GM12878 (cell line): ENCODE results near the gene CEACAM21. TPM values are rescaled to one million over a fixed set of nuclear protein-coding genes. Genes with fewer than 3 reads are reported as not detected.

ENCODE experiments used
- ATAC-seq: fragments of 200-7000 bp; cut with Tn5 transposase; 3 replicates; pipeline ENCODE4 v1.9.1; 2020; ENCODE audit warnings: mild to moderate bottlenecking, moderate library complexity
- BruUV-seq: library from RNA; stranded (reverse); fragments of 400-500 nt; replicated peaks from 2 replicates; lab custom pipeline; 2021; lab: Mats Ljungman, UMichigan
- CTCF ChIA-PET: fragments of 300-600 bp; sonication (Branson Sonifier 250); formaldehyde crosslinking; extraction: SDS; loops from one replicate; lab custom pipeline; 2021; ENCODE audit warnings: inconsistent platforms; lab: Yijun Ruan, JAX
- POLR2A ChIA-PET: fragments of 350-600 bp; formaldehyde crosslinking; extraction: SDS; loops from one replicate; lab custom pipeline; 2021; ENCODE audit warnings: inconsistent platforms; lab: Charles Lee
- RAD21 ChIA-PET: fragments of 300-600 bp; sonication (Branson Sonifier 250); formaldehyde crosslinking; loops from one replicate; lab custom pipeline; 2023; ENCODE audit warnings: antibody characterized with exemption; ENCODE audit not compliant: unreplicated experiment; lab: Charles Lee
- SMC1A ChIA-PET: fragments of 300-600 bp; sonication (Branson Sonifier 250); formaldehyde crosslinking; loops from one replicate; lab custom pipeline; 2023; ENCODE audit not compliant: unreplicated experiment, uncharacterized antibody; lab: Charles Lee
- DNase-seq: peaks from one replicate; pipeline ENCODE4 v3.0.0-alpha.2; 2011; ENCODE audit warnings: low read depth, low spot score
- FAIRE-seq: peaks from 3 replicates; lab custom pipeline; 2011; peaks lifted over from hg19 to GRCh38; lab: Jason Lieb, UNC
- H2AFZ ChIP-seq: 2 replicates; pipeline ENCODE4 v1.6.0; 2011; ENCODE audit warnings: low read depth, low read length, control low read depth; ENCODE audit not compliant: control insufficient read depth
- H3K27ac ChIP-seq: 2 replicates; pipeline ENCODE4 v1.5.1; 2011; ENCODE audit warnings: control low read depth; ENCODE audit not compliant: control insufficient read depth, insufficient read depth
- H3K27me3 ChIP-seq, 2 experiments: replicated peaks in 1 of 2; 2 replicates each; pipeline versions ENCODE4 v1.6.0 to v1.6.1; 2011; ENCODE audit warnings: low read length in 1 of 2; ENCODE audit not compliant: control insufficient read depth in 2 of 2, insufficient read depth in 2 of 2
- H3K36me3 ChIP-seq, 2 experiments: 2 replicates each; pipeline ENCODE4 v1.5.1; 2011; ENCODE audit warnings: low read length in 1 of 2; ENCODE audit not compliant: control insufficient read depth in 2 of 2, insufficient read depth in 2 of 2
- H3K4me1 ChIP-seq: 2 replicates; pipeline ENCODE4 v1.6.1; 2011; ENCODE audit warnings: mild to moderate bottlenecking, low read length, moderate library complexity, mixed read lengths; ENCODE audit not compliant: control insufficient read depth, insufficient read depth
- H3K4me2 ChIP-seq: 2 replicates; pipeline ENCODE4 v1.6.0; 2011; ENCODE audit warnings: control low read depth; ENCODE audit not compliant: control insufficient read depth, insufficient read depth
- H3K4me3 ChIP-seq: fragments of 200-600 bp; sonication (generic); 2 replicates; pipeline ENCODE4 v1.5.1; 2016
- H3K79me2 ChIP-seq: 2 replicates; pipeline ENCODE4 v1.6.0; 2011; ENCODE audit warnings: low read length; ENCODE audit not compliant: control insufficient read depth, insufficient read depth
- H3K9ac ChIP-seq: 2 replicates; pipeline ENCODE4 v1.8.0; 2011; ENCODE audit warnings: low read length, control low read depth, mixed read lengths; ENCODE audit not compliant: control insufficient read depth, insufficient read depth
- H3K9me3 ChIP-seq: replicated peaks from 3 replicates; pipeline ENCODE4 v1.5.1; 2011; ENCODE audit warnings: mild to moderate bottlenecking, low read length; ENCODE audit not compliant: control insufficient read depth, insufficient read depth
- H4K20me1 ChIP-seq: 2 replicates; pipeline ENCODE4 v1.6.0; 2011; ENCODE audit not compliant: control insufficient read depth, insufficient read depth
- CHD2 ChIP-seq: IDR thresholded peaks from 2 replicates; pipeline ENCODE4 v1.6.1; 2011; ENCODE audit warnings: low read depth, low read length, improper control_type of control experiment, borderline replicate concordance
- EP300 ChIP-seq, 2 experiments: fragments of 150-350 bp in 1 of 2; IDR thresholded peaks; 2 replicates each; pipeline ENCODE4 v1.6.1; 2011 to 2012; ENCODE audit warnings: low read depth in 2 of 2, low read length in 2 of 2, borderline replicate concordance in 1 of 2, improper control_type of control experiment in 1 of 2, inconsistent platforms in 1 of 2; ENCODE audit not compliant: control insufficient read depth in 1 of 2
- EZH2 ChIP-seq: IDR thresholded peaks from 2 replicates; pipeline ENCODE4 v1.6.1; 2012; ENCODE audit warnings: low read depth, mild to moderate bottlenecking, control low read depth, inconsistent platforms, low read length, borderline replicate concordance; ENCODE audit not compliant: control insufficient read depth
- KLF5 ChIP-seq: fragments of 450-650 bp; IDR thresholded peaks from 2 replicates; pipeline ENCODE4 v1.6.1; 2014; ENCODE audit warnings: mild to moderate bottlenecking; ENCODE audit not compliant: partially characterized antibody
- LARP7 ChIP-seq: fragments of 450-650 bp; IDR thresholded peaks from 2 replicates; pipeline ENCODE4 v1.6.1; 2017; ENCODE audit warnings: mild to moderate bottlenecking
- RBBP5 ChIP-seq: fragments of 200-600 bp; sonication (generic); conservative IDR thresholded peaks from 2 replicates; pipeline ENCODE4 v1.6.1; 2016
- SMAD1 ChIP-seq: fragments of 450-650 bp; IDR thresholded peaks from 2 replicates; pipeline ENCODE4 v1.6.1; 2018; ENCODE audit warnings: mild to moderate bottlenecking, low read depth; ENCODE audit not compliant: partially characterized antibody
- YY1 ChIP-seq: IDR thresholded peaks from 2 replicates; pipeline ENCODE4 v1.6.1; 2011; ENCODE audit warnings: low read depth, mild to moderate bottlenecking, low read length
- ZBTB40 ChIP-seq: fragments of 450-650 bp; IDR thresholded peaks from 2 replicates; pipeline ENCODE4 v1.6.1; 2016; ENCODE audit warnings: mild to moderate bottlenecking, moderate library complexity, borderline replicate concordance
- ZNF217 ChIP-seq: fragments of 450-650 bp; IDR thresholded peaks from 2 replicates; pipeline ENCODE4 v1.6.1; 2017; ENCODE audit warnings: antibody characterized with exemption, mild to moderate bottlenecking
- WGBS: methylation state at CpG from one replicate; pipeline ENCODE4 v1.1.6; 2016; ENCODE audit warnings: low lambda C conversion rate; ENCODE audit not compliant: insufficient replicate concordance, insufficient coverage; ENCODE audit errors: missing lambda C conversion rate; 5-methylcytosine and 5-hydroxymethylcytosine counted together
- in situ Hi-C: fragments of 300-500 bp; cut with MboI; formaldehyde crosslinking; loops from 9 replicates; pipeline ENCODE4 v1.14.3; 2018; ENCODE audit warnings: mixed read lengths
- intact Hi-C: fragments of 100-400 bp; cut with micrococcal nuclease; formaldehyde crosslinking; loops from one replicate; pipeline ENCODE4 v1.14.2; 2022; ENCODE audit not compliant: unreplicated experiment
- polyA plus RNA-seq, 11 experiments: library from polyadenylated mRNA; depleted of rRNA in 4 of 11; unstranded in 6 of 11; stranded (reverse) in 5 of 11; fragments of >200 nt; fragmentation: Nextera tagmentation in 4 of 11; fragmentation: Illumina TruSeq in 1 of 11; extraction: Ambion mirVana in 4 of 11; extraction: Trizol in 1 of 11; gene quantifications; 1 replicate in 1 of 11; 2 replicates in 10 of 11; pipeline versions ENCODE4 v1.2.1 to v1.2.3, GENCODE V29; 2011 to 2016; ENCODE audit warnings: inconsistent platforms in 2 of 11, missing spikeins in 2 of 11, low read depth in 1 of 11
- total RNA-seq, 4 experiments: library from RNA; depleted of rRNA in 3 of 4; stranded (reverse); fragments of >200 nt in 3 of 4; fragmentation: Illumina TruSeq in 1 of 4; extraction: Trizol in 1 of 4; gene quantifications; 2 replicates each; pipeline versions ENCODE4 v1.2.1 to v1.2.3, GENCODE V29; 2013 to 2021
- TF ChIP-seq, protein P1 (sequence below): fragments of 450-650 bp; IDR thresholded peaks from 2 replicates; pipeline ENCODE4 v1.6.1; 2017; ENCODE audit warnings: antibody characterized with exemption, mild to moderate bottlenecking, moderate library complexity

Gene CEACAM21
- total and polyA plus RNA-seq, 10 of the 15 experiments (the other 5 are each of a cell fraction or from before 2014, with no cell fraction given), result 0.87 to 13.6 (median 8.1) TPM

DNA sequence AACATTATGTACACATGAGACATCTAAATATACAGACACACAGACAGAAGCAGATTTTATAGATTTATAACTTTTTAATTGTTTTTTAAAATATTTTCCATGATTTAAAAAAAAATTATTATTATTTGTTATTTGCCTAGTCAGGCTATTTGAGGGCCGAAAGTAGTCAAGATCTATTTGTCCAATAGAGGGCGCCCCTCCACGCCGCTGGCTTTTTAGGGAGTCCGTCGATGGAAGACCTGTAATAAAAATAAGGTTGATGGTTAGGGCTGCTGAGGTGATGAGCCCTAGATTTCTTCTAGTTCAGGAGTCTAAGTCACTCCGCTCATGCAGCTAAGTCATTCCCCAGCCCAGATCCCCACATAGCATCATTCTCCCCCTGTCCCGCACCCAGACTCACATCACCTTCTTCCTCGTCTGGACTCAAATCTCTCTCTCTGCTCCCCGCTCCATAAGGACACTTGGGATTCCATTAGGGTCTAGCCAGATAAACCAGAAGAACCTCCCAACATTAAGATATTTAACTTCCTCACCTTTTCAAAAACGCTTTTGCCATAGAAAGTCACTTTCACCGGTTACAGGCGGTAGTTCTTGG, 33.9 kb upstream of the CEACAM21 start (continued):
- TF ChIP-seq, protein P1, sequence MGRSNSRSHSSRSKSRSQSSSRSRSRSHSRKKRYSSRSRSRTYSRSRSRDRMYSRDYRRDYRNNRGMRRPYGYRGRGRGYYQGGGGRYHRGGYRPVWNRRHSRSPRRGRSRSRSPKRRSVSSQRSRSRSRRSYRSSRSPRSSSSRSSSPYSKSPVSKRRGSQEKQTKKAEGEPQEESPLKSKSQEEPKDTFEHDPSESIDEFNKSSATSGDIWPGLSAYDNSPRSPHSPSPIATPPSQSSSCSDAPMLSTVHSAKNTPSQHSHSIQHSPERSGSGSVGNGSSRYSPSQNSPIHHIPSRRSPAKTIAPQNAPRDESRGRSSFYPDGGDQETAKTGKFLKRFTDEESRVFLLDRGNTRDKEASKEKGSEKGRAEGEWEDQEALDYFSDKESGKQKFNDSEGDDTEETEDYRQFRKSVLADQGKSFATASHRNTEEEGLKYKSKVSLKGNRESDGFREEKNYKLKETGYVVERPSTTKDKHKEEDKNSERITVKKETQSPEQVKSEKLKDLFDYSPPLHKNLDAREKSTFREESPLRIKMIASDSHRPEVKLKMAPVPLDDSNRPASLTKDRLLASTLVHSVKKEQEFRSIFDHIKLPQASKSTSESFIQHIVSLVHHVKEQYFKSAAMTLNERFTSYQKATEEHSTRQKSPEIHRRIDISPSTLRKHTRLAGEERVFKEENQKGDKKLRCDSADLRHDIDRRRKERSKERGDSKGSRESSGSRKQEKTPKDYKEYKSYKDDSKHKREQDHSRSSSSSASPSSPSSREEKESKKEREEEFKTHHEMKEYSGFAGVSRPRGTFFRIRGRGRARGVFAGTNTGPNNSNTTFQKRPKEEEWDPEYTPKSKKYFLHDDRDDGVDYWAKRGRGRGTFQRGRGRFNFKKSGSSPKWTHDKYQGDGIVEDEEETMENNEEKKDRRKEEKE, result no peak
- no peak for TF ChIP-seq EZH2
- TF ChIP-seq KLF5, result no peak
- TF ChIP-seq LARP7, result no peak
- peak; percentile 53 for TF ChIP-seq YY1
- TF ChIP-seq SMAD1, result no peak
- TF ChIP-seq RBBP5, result no peak

- WGBS, result 75% methylated on average over 4 of the region's 4 CpGs
- in situ Hi-C loops (no loop called here), intact Hi-C loops (loop anchor here (1.0 kb wide), 1 partner anchor 21 kb away; no protein-coding TSS in a partner anchor)
- H2AFZ ChIP-seq, result no peak overlapping the region
- H3K4me1 ChIP-seq, result peaks cover 23% of the 10 kb centered on the region
- DNase-seq (no peak), FAIRE-seq (no peak), ATAC-seq (no peak)
- no peaks in the 10 kb centered on the region for H3K79me2 ChIP-seq
- H3K27me3 ChIP-seq, result no peaks in the 10 kb centered on the region
- H3K4me2 ChIP-seq, result no peak overlapping the region
- H3K9ac ChIP-seq, result no peak overlapping the region
- ChIA-PET SMC1A (interaction anchor here (0.6 to 17.5 kb wide), 7 partner anchors 9 to 104 kb away, joined by 3 to 305 read pairs (median 6); no protein-coding TSS in a partner anchor), POLR2A (interaction anchor here (0.6 kb wide), 2 partner anchors 64 to 98 kb away, joined by 3 read pairs; no protein-coding TSS in a partner anchor), CTCF (interaction anchor here (0.8 to 15.8 kb wide), 8 partner anchors 9 to 105 kb away, joined by 3 to 549 read pairs (median 4); partner anchors contain the start of gene CEACAM21), RAD21 (interaction anchor here (0.6 to 2.3 kb wide), 5 partner anchors 11 to 29 kb away, joined by 3 to 12 read pairs (median 4); no protein-coding TSS in a partner anchor)
- H3K4me3 ChIP-seq, result no peak overlapping the region
- no peak overlapping the region for H3K27ac ChIP-seq
- H3K36me3 ChIP-seq, result no peaks in the 10 kb centered on the region
- no peaks in the 10 kb centered on the region for H4K20me1 ChIP-seq
- H3K9me3 ChIP-seq, result no peaks in the 10 kb centered on the region
- no TSS peak for BruUV-seq
- TF ChIP-seq EP300 (IDR thresholded peaks at IDR 0.05; ENCODE audit: borderline replicate concordance in 1 of 2, control insufficient read depth in 1 of 2, low read depth in 2 of 2, low read length in 2 of 2) (no peak), ZNF217 (no peak), CHD2 (no peak), ZBTB40 (no peak)
Observed at GRCh38 chr19:41542622-41543021, 33.3 kb upstream of the CEACAM21 start.
